ENCODE measurements around the gene SOX13.

Gene SOX13

GRCh38 chr1:204114606-204115005 lies 41.7 kb downstream of the SOX13 start:
- TF ChIP-seq USF1 (IDR thresholded peaks at IDR 0.05) (no peak), TCF12 (IDR thresholded peaks at IDR 0.05; ENCODE audit: low read depth) (no peak), RAD21 (IDR thresholded peaks at IDR 0.05; ENCODE audit: low read depth) (no peak), TAF1 (IDR thresholded peaks at IDR 0.05; ENCODE audit: low read depth) (no peak)

- TF ChIP-seq USF1 (IDR thresholded peaks at IDR 0.05) = no peak
- no peak for TF ChIP-seq TAF1 (IDR thresholded peaks at IDR 0.05; ENCODE audit: low read depth)
- no peak for TF ChIP-seq TEAD4 (IDR thresholded peaks at IDR 0.05)
- TF ChIP-seq EGR1 (IDR thresholded peaks at IDR 0.05) = no peak
- TF ChIP-seq EP300 (IDR thresholded peaks at IDR 0.05; ENCODE audit: borderline replicate concordance) = no peak
- TF ChIP-seq CREB1 (IDR thresholded peaks at IDR 0.05; ENCODE audit: low read depth) = no peak
- TF ChIP-seq FOXM1 (IDR thresholded peaks at IDR 0.05; ENCODE audit: borderline replicate concordance, low read depth) = no peak
- TF ChIP-seq TCF12 (IDR thresholded peaks at IDR 0.05; ENCODE audit: low read depth) = no peak
- no peak for TF ChIP-seq NFIC (IDR thresholded peaks at IDR 0.05)
- TF ChIP-seq RAD21 (IDR thresholded peaks at IDR 0.05; ENCODE audit: low read depth) = no peak
- no peak for TF ChIP-seq ZBTB7A (IDR thresholded peaks at IDR 0.05; ENCODE audit: low read depth)
- TF ChIP-seq MAX (IDR thresholded peaks at IDR 0.05) = no peak
- TF ChIP-seq REST (IDR thresholded peaks at IDR 0.05; ENCODE audit: low read depth) = no peak
- no peak for TF ChIP-seq YY1 (IDR thresholded peaks at IDR 0.05; ENCODE audit: low read depth)
- no peak for TF ChIP-seq CEBPB (IDR thresholded peaks at IDR 0.05)
Measured at GRCh38 chr1:204115116-204115515, 42.2 kb downstream of the SOX13 start.

GRCh38 chr1:204116539-204116938 lies 43.6 kb downstream of the SOX13 start:
- TF ChIP-seq USF1 (IDR thresholded peaks at IDR 0.05) = no peak
- no peak for TF ChIP-seq YY1 (IDR thresholded peaks at IDR 0.05; ENCODE audit: low read depth)
- TF ChIP-seq REST (IDR thresholded peaks at IDR 0.05; ENCODE audit: low read depth) = no peak
- TF ChIP-seq RAD21 (IDR thresholded peaks at IDR 0.05; ENCODE audit: low read depth) = no peak
- no peak for TF ChIP-seq ZBTB7A (IDR thresholded peaks at IDR 0.05; ENCODE audit: low read depth)
- no peak for TF ChIP-seq EP300 (IDR thresholded peaks at IDR 0.05; ENCODE audit: borderline replicate concordance)
- TF ChIP-seq TCF12 (IDR thresholded peaks at IDR 0.05; ENCODE audit: low read depth) = no peak
- TF ChIP-seq FOXM1 (IDR thresholded peaks at IDR 0.05; ENCODE audit: borderline replicate concordance, low read depth) = no peak
- no peak for TF ChIP-seq CEBPB (IDR thresholded peaks at IDR 0.05)
- no peak for TF ChIP-seq TAF1 (IDR thresholded peaks at IDR 0.05; ENCODE audit: low read depth)
- no peak for TF ChIP-seq TEAD4 (IDR thresholded peaks at IDR 0.05)

GRCh38 chr1:204121840-204122555 lies 49.1 kb downstream of the SOX13 start:
- TF ChIP-seq MAX (IDR thresholded peaks at IDR 0.05) (no peak), TCF12 (IDR thresholded peaks at IDR 0.05; ENCODE audit: low read depth) (no peak), EGR1 (IDR thresholded peaks at IDR 0.05) (no peak), RAD21 (IDR thresholded peaks at IDR 0.05; ENCODE audit: low read depth) (no peak), YY1 (IDR thresholded peaks at IDR 0.05; ENCODE audit: low read depth) (no peak)

- TF ChIP-seq ZBTB7A (IDR thresholded peaks at IDR 0.05; ENCODE audit: low read depth) (no peak), YY1 (IDR thresholded peaks at IDR 0.05; ENCODE audit: low read depth) (no peak), RAD21 (IDR thresholded peaks at IDR 0.05; ENCODE audit: low read depth) (peak; percentile 53)
Measured at GRCh38 chr1:204123376-204123775, 50.5 kb downstream of the SOX13 start.

GRCh38 chr1:204124639-204125038 lies 51.7 kb downstream of the SOX13 start:
- TF ChIP-seq REST (IDR thresholded peaks at IDR 0.05; ENCODE audit: low read depth) (no peak), MAX (IDR thresholded peaks at IDR 0.05) (no peak), USF1 (IDR thresholded peaks at IDR 0.05) (no peak), EGR1 (IDR thresholded peaks at IDR 0.05) (no peak), TEAD4 (IDR thresholded peaks at IDR 0.05) (no peak), EP300 (IDR thresholded peaks at IDR 0.05; ENCODE audit: borderline replicate concordance) (no peak), NFIC (IDR thresholded peaks at IDR 0.05) (no peak), RAD21 (IDR thresholded peaks at IDR 0.05; ENCODE audit: low read depth) (no peak)
